A549 (cell line): ENCODE measurements around the gene KSR1.

Experiments
- CEBPB ChIP-seq, 2 experiments: fragments of >200 bp in 1 of 2; sonication (Bioruptor Twin) in 1 of 2; formaldehyde crosslinking in 1 of 2; IDR thresholded peaks; 2 replicates each; pipeline ENCODE4 v1.6.1; 2012 to 2016
- CHD4 ChIP-seq: fragments of 200-600 bp; sonication (generic); IDR thresholded peaks from 2 replicates; pipeline ENCODE4 v1.6.1; 2016; ENCODE audit warnings: antibody characterized with exemption, mild to moderate bottlenecking, borderline replicate concordance
- CTCF ChIP-seq: fragments of >200 bp; sonication (Bioruptor Twin); formaldehyde crosslinking; IDR thresholded peaks from 3 replicates; pipeline ENCODE4 v1.5.1; 2016
- KDM1A ChIP-seq: fragments of 200-600 bp; sonication (generic); IDR thresholded peaks from 2 replicates; pipeline ENCODE4 v1.6.1; 2016; ENCODE audit warnings: low read depth, mild to moderate bottlenecking
- POLR2A ChIP-seq: IDR thresholded peaks from 2 replicates; pipeline ENCODE4 v1.6.1; 2012; ENCODE audit warnings: mild to moderate bottlenecking, low read length
- RAD21 ChIP-seq, 2 experiments: fragments of >200 bp in 1 of 2; sonication (Bioruptor Twin) in 1 of 2; formaldehyde crosslinking in 1 of 2; IDR thresholded peaks in 1 of 2; conservative IDR thresholded peaks in 1 of 2; 2 replicates in 1 of 2; 3 replicates in 1 of 2; pipeline ENCODE4 v1.6.1; 2012 to 2018; ENCODE audit warnings: inconsistent platforms in 1 of 2
- RFX5 ChIP-seq: fragments of 450-650 bp; IDR thresholded peaks from 2 replicates; pipeline ENCODE4 v1.7.1; 2014; ENCODE audit warnings: antibody characterized with exemption, mild to moderate bottlenecking, moderate library complexity
- SREBF2 ChIP-seq: fragments of 450-650 bp; IDR thresholded peaks from 2 replicates; pipeline ENCODE4 v1.6.1; 2014; ENCODE audit warnings: mild to moderate bottlenecking, moderate library complexity

GRCh38 chr17:27559506-27560481 is 103.5 kb downstream of the KSR1 start:
- TF ChIP-seq POLR2A: no peak
- no peak for TF ChIP-seq KDM1A
- no peak for TF ChIP-seq SREBF2
- peak in 1 of 2 experiments; percentile 21; a peak in 1 of 5 replicates for TF ChIP-seq RAD21 (conservative IDR thresholded peaks at IDR 0.05 in 1 of 2, IDR thresholded peaks at IDR 0.05 in 1 of 2)
- TF ChIP-seq CTCF: no peak
- no peak for TF ChIP-seq RFX5
- no peak for TF ChIP-seq CHD4
- TF ChIP-seq CEBPB (IDR thresholded peaks at IDR 0.05): no peak
